GM12891 (cell line): ENCODE measurements around the gene C1QBP.

Source experiments
- POLR2A ChIP-seq: IDR thresholded peaks from 2 replicates; pipeline ENCODE4 v1.6.1; 2011; ENCODE audit warnings: low read depth, low read length, control low read depth
- POLR2AphosphoS5 ChIP-seq: IDR thresholded peaks from 2 replicates; pipeline ENCODE4 v1.6.1; 2011; ENCODE audit warnings: low read depth, low read length, control low read depth
- SPI1 ChIP-seq: IDR thresholded peaks from 2 replicates; pipeline ENCODE4 v1.6.1; 2011; ENCODE audit warnings: low read depth, low read length, control low read depth
- TAF1 ChIP-seq: IDR thresholded peaks from 2 replicates; pipeline ENCODE4 v1.6.1; 2011; ENCODE audit warnings: low read depth, low read length, control low read depth

DNA sequence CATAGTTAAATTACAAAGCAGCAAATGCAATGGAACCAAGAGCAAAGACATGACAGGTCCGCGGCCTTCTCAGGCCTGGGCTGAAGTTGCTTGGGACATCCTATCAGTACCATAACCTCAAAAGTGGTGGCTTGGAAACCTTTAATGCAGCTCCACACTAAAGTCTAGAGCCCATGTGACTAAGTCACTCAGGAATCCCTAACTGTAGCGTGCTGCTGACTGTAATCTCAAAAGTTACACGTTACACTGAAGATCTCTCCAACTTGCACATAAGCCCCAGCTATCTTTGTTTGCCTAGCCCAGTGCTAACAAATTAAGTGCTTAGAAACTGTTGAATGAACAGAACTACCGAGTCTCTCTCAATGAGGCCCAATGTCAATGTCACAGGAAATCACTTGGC lies 47.3 kb downstream of the C1QBP start:
- TF ChIP-seq TAF1 (no peak), POLR2A (no peak; the same call in 1 of the 2 replicates), SPI1 (no peak), POLR2AphosphoS5 (no peak)
